ENCODE results near the gene EYS.

DNA sequence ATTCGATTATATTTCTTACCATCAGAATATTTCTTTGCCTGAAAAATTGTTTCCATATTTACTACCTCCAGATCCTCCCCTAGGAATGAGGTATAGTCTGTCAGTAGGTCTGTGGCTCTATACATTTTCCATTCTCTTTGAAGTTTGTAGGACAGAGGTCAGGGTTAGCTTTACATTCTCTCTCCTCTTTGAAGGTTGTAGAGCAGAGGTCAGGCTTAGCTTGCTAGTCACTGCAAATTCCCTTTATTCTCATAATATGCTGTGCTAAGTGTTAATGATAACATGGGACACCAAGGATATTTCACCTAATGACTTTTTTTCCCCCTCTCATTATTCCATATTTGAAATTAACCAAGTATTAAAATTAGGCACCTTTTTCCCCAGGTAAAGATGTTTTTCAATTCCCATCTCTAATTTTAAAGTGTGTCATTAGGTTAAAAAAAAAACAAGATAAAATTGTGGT lies 1660.2 kb downstream of the EYS start:
- no peak for TF ChIP-seq GATA2 (IDR thresholded peaks at IDR 0.05; ENCODE audit: low read depth, low read length)
- TF ChIP-seq GATA3 (IDR thresholded peaks at IDR 0.05; ENCODE audit: low read depth, low read length): no peak

All from SH-SY5Y (cell line).